NCI-H2107 treated with DMSO at 0.1 percent for 48 hours (cell line): ENCODE measurements around the gene ZNF140.
A peak's percentile ranks its signal among the peaks of the same experiment; 100 is the strongest.

Source experiments
- DNase-seq: peaks from one replicate; lab custom pipeline; 2025; ENCODE audit not compliant: unreplicated experiment; lab: John Stamatoyannopoulos, UW

The ZNF140 gene

GRCh38 chr12:133130038-133130807 lies 49.5 kb downstream of the ZNF140 start, which contains the start of the genes ZNF10 and ZNF891:
TSS of gene ZNF10 (plus strand) at chr12:133130627. CDS start at chr12:133144493, 13,866 bp downstream.
TSS of gene ZNF891 (minus strand) at chr12:133130274. CDS start at chr12:133121918, 8,356 bp downstream.
- DNase-seq, result peak; percentile 82

- peak; percentile 53 for DNase-seq
These were observed 50.0 kb downstream of the ZNF140 start for GRCh38 chr12:133130808-133131128.

GRCh38 chr12:133135747-133136146 lies 55.0 kb downstream of the ZNF140 start:
- DNase-seq, result no peak

GRCh38 chr12:133145981-133146380 lies 65.3 kb downstream of the ZNF140 start:
- DNase-seq, result no peak

- no peak for DNase-seq
These were observed 75.5 kb downstream of the ZNF140 start for GRCh38 chr12:133156125-133156690.
